T-cell (primary cell): ENCODE results near the gene ATP2A2. TPM values are rescaled to one million over a fixed set of nuclear protein-coding genes. Genes with fewer than 3 reads are reported as not detected.

Experiments
- ATAC-seq, 4 experiments: fragments of 200-7000 bp in 3 of 4; fragments of 150-1000 bp in 1 of 4; cut with Tn5 transposase; replicated peaks in 1 of 4; 1 replicate in 3 of 4; 2 replicates in 1 of 4; pipeline ENCODE4 v1.10.0; 2021; ENCODE audit warnings: moderate library complexity in 3 of 4, mild to moderate bottlenecking in 2 of 4, moderate number of reproducible peaks in 1 of 4
- CTCF ChIA-PET, 2 donors: fragments of 300-600 bp; sonication (Branson Sonifier 250); formaldehyde crosslinking; loops; one replicate each; lab custom pipeline; 2022; ENCODE audit warnings: antibody characterized with exemption in 2 of 2; lab: Charles Lee
- POLR2A ChIA-PET, 2 donors: fragments of 300-600 bp; sonication (Branson Sonifier 250); formaldehyde crosslinking; loops; one replicate each; lab custom pipeline; 2022; ENCODE audit warnings: antibody characterized with exemption in 2 of 2; lab: Charles Lee
- DNase-seq, 35 experiments: peaks; one replicate each; pipeline versions ENCODE4 v3.0.0 to v3.0.0-alpha.2; 2013 to 2023
- H3K27ac ChIP-seq: one replicate; pipeline ENCODE4 v1.5.1; 2013; ENCODE audit warnings: low read length
- H3K27me3 ChIP-seq, 2 experiments: replicated peaks in 1 of 2; 1 replicate in 1 of 2; 2 replicates in 1 of 2; pipeline versions ENCODE4 v1.6.1 to v1.7.0; 2013; ENCODE audit warnings: low read length in 1 of 2, mixed read lengths in 1 of 2; ENCODE audit not compliant: control insufficient read depth in 2 of 2, insufficient read depth in 2 of 2; ENCODE audit errors: extremely low read depth in 1 of 2
- H3K36me3 ChIP-seq, 2 donors: 1 replicate in 1 of 2; 2 replicates in 1 of 2; pipeline versions ENCODE4 v1.6.1 to v1.7.0; 2013; ENCODE audit warnings: low read length in 1 of 2; ENCODE audit not compliant: control insufficient read depth in 2 of 2, insufficient read depth in 1 of 2; ENCODE audit errors: extremely low read depth in 1 of 2
- H3K4me1 ChIP-seq, 2 experiments: 1 replicate in 1 of 2; 2 replicates in 1 of 2; pipeline versions ENCODE4 v1.6.1 to v1.7.0; 2013; ENCODE audit warnings: low read length in 2 of 2, mixed read lengths in 1 of 2; ENCODE audit not compliant: insufficient read depth in 2 of 2, control insufficient read depth in 1 of 2; ENCODE audit errors: extremely low read depth in 1 of 2
- H3K4me3 ChIP-seq, 2 donors: 1 replicate in 1 of 2; 2 replicates in 1 of 2; pipeline versions ENCODE4 v1.5.1 to v1.7.0; 2013; ENCODE audit warnings: mild to moderate bottlenecking in 2 of 2, low read length in 1 of 2, moderate library complexity in 1 of 2; ENCODE audit not compliant: control insufficient read depth in 1 of 2; ENCODE audit errors: extremely low read depth in 1 of 2
- H3K9me3 ChIP-seq: 2 replicates; pipeline ENCODE4 v1.7.0; 2013
- H3K27ac Mint-ChIP-seq, 2 donors: one replicate each; pipeline ENCODE4 v1.8.0; 2020 to 2021; ENCODE audit warnings: mild to moderate bottlenecking in 2 of 2, mixed read lengths in 2 of 2
- H3K27me3 Mint-ChIP-seq, 2 donors: one replicate each; pipeline ENCODE4 v1.8.0; 2021 to 2022; ENCODE audit warnings: mixed read lengths in 2 of 2
- H3K36me3 Mint-ChIP-seq: one replicate; pipeline ENCODE4 v1.8.0; 2021; ENCODE audit warnings: mixed read lengths
- H3K4me1 Mint-ChIP-seq, 3 donors: one replicate each; pipeline ENCODE4 v1.8.0; 2020 to 2022; ENCODE audit warnings: mixed read lengths in 3 of 3, mild to moderate bottlenecking in 1 of 3
- H3K4me3 Mint-ChIP-seq, 3 donors: one replicate each; pipeline ENCODE4 v1.8.0; 2020 to 2022; ENCODE audit warnings: mild to moderate bottlenecking in 3 of 3, mixed read lengths in 3 of 3, moderate library complexity in 3 of 3
- H3K9me3 Mint-ChIP-seq, 3 donors: one replicate each; pipeline ENCODE4 v1.8.0; 2020 to 2022; ENCODE audit warnings: mixed read lengths in 3 of 3
- WGBS: methylation state at CpG from one replicate; pipeline ENCODE4 v1.1.5; 2013; ENCODE audit warnings: missing lambda C conversion rate; ENCODE audit not compliant: insufficient coverage; 5-methylcytosine and 5-hydroxymethylcytosine counted together
- total RNA-seq, 35 experiments: library from RNA in 6 of 35; stranded (reverse) in 6 of 35; fragments of 120-200 nt in 1 of 35; gene quantifications; one replicate each; pipeline versions ENCODE4 v1.2.1 to v1.2.4 and lab custom pipeline; 2013 to 2026

Gene ATP2A2
- total RNA-seq, 5 donors from 2014 or later (not counting 1 experiment from before 2014, with no cell fraction given) = 82.0 to 88.2 (median 82.8) TPM

DNA sequence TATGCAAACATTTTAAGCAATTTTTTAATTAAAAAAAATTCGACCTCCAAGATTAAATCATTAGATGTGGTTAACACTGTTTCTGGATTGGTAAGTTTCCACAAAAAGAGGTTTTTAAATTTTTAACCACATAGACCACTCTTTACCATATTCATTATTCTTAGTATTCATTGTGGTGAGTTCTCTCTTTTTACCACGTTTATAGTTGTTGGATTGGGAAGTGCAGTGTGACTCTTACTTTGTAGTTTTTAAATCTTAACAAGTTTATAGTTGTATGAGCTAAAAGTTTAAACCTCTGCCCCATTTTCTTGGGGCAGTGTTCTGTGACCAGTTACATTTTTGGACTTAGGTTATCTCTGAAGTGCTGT is 8.6 kb downstream of the ATP2A2 start:
- ChIA-PET CTCF (interaction anchor here (0.7 to 0.9 kb wide), 2 partner anchors 10 to 1395 kb away, joined by 3 to 4 read pairs; no protein-coding TSS in a partner anchor), POLR2A (interaction anchor here in 1 of 2 donors (0.6 kb wide), 1 partner anchor 38 kb away, joined by 3 read pairs; no protein-coding TSS in a partner anchor)
- H3K4me3 ChIP-seq = no peak overlapping the region
- H3K36me3 ChIP-seq = peaks cover 0 to 42% of the 10 kb centered on the region in 2 donors
- DNase-seq (no peak), ATAC-seq (no peak)
- H3K27me3 ChIP-seq = no peaks in the 10 kb centered on the region
- Mint-ChIP-seq H3K27me3 (no peaks in the 10 kb centered on the region), H3K36me3 (peaks cover 25% of the 10 kb centered on the region), H3K4me1 (peaks cover 41 to 50% (median 47%) of the 10 kb centered on the region in 3 donors), H3K9me3 (no peaks in the 10 kb centered on the region), H3K4me3 (peak overlapping the region in 1 of 3 donors; percentile 9), H3K27ac (no peak overlapping the region)
- H3K9me3 ChIP-seq = no peaks in the 10 kb centered on the region
- WGBS = no CpG with 5 or more reads among the region's 2 CpGs
- H3K4me1 ChIP-seq = peaks cover 11% of the 10 kb centered on the region in 2 experiments
- H3K27ac ChIP-seq = no peak overlapping the region

DNA sequence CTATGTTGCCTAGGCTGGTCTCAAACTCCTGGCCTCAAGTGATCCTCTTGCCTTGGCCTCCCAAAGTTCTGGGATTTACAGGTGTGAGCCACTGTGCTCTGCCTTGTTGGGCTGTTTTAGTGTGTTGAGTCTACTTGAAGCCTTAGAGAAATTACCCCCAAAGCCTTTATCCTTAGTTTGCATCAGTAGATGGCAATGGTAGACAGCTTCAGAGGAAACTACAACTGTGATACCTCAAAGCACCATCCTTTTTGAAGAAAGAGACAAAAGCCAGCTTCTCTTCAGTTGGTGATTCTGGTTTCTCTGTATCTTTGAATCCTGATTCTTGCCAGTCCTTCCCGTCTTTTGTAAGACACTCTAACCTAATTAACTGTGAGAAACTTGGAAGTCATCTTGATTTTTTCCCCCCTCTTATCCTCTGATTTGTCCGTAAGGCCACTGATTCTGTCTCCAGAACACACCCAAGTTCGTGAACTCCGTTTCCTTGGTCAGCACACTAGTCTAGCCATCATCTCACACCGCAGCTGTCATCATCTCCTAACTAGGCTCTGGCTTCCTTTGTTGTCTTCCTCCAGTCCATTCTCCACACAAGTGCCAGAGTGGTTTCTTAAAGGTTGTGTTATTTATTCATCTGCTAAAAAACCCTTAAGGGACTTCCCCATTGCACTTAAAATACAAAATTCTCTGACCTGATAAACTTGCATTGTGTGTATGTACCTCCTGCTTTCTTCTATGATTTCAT is 20.2 kb downstream of the ATP2A2 start:
- no peak for DNase-seq
- Mint-ChIP-seq H3K36me3 (peaks cover 45% of the 10 kb centered on the region), H3K4me3 (peak overlapping the region in 1 of 3 donors; percentile 15), H3K27ac (peak overlapping the region; percentile 32 to 71), H3K4me1 (peaks cover 47 to 62% (median 54%) of the 10 kb centered on the region in 3 donors), H3K9me3 (no peaks in the 10 kb centered on the region), H3K27me3 (no peaks in the 10 kb centered on the region)
- Histone ChIP-seq H3K4me1 (peaks cover 0 to 8% of the 10 kb centered on the region in 2 experiments), H3K36me3 (peaks cover 11 to 77% of the 10 kb centered on the region in 2 donors), H3K4me3 (no peak overlapping the region), H3K27ac (no peak overlapping the region), H3K27me3 (no peaks in the 10 kb centered on the region), H3K9me3 (no peaks in the 10 kb centered on the region)
- POLR2A ChIA-PET = no interaction called here
- no peak for ATAC-seq
- WGBS = 79% methylated on average over 3 of the region's 5 CpGs
- CTCF ChIA-PET = no interaction called here

DNA sequence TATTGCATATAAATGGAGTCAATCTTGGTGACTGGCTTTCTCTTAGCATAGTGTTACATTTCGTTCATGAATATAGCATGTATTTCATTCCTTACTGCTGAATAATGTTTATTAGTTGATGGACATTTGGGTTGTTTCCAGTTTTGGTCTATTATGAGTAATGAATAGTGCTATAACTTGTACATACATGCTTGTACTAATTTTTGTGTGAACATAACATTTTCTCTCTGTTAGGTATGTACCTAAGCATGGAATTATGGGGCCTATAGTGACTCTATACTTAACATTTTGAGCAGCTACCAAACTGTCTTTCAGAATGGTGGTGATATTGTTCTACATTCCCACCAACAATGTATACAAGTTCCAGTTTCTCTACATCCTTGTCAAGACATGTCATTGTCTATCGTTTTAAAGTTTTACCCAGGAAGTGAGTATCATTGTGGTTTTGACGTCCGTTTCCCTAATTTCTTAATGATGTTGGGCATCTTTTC is 23.1 kb downstream of the ATP2A2 start:
- H3K36me3 ChIP-seq = peaks cover 21 to 63% of the 10 kb centered on the region in 2 donors
- H3K4me1 ChIP-seq = peaks cover 0 to 14% of the 10 kb centered on the region in 2 experiments
- H3K9me3 Mint-ChIP-seq = no peaks in the 10 kb centered on the region
- H3K4me3 ChIP-seq = no peak overlapping the region
- H3K27me3 ChIP-seq = no peaks in the 10 kb centered on the region
- WGBS = no CpG with 5 or more reads among the region's 4 CpGs
- H3K9me3 ChIP-seq = no peaks in the 10 kb centered on the region
- no peak overlapping the region for H3K27ac ChIP-seq
- H3K27me3 Mint-ChIP-seq = no peaks in the 10 kb centered on the region
- DNase-seq (no peak), ATAC-seq (no peak)
- CTCF ChIA-PET = no interaction called here
- H3K27ac Mint-ChIP-seq = no peak overlapping the region
- peaks cover 63 to 64% (median 64%) of the 10 kb centered on the region in 3 donors for H3K4me1 Mint-ChIP-seq
- H3K4me3 Mint-ChIP-seq = no peak overlapping the region
- POLR2A ChIA-PET = no interaction called here
- H3K36me3 Mint-ChIP-seq = peaks cover 52% of the 10 kb centered on the region

DNA sequence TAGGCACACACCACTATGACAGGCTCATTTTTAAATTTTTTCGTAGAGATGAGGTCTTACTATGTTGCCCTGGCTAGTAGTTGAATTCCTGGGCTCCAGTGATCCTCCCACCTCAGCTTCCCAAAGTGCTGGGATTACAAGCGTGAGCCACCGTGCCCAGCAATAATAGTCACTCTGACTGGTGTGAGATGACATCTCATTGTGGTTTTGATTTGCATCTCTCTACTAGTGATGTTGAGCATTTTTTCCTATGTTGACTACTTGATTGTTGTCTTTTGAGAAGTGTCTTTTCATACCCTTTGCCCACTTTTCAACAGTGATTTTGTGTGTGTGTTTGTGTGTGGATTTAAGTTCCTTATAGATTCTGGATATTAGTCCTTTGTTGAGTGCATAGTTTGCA is 26.3 kb downstream of the ATP2A2 start:
- H3K36me3 ChIP-seq = peaks cover 15 to 46% of the 10 kb centered on the region in 2 donors

DNA sequence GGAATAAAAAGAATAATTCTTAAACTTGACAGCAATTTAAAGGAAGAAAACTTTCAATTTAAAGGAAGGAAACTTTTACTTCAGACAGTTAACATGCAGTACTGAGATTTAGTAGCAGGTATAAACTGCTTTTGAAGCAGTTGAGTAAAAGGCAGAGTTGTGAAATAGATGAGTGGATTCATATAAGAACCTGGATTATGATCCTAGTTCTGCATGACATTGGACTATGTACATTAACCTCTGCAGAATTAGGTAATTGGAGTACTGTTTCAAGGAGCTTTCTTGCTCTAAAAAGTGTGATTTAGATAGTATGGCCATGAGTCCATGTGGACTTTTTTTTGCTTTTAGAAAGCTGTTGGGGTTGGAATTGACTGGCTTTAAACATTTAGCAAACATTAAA is 29.7 kb downstream of the ATP2A2 start:
- Histone ChIP-seq H3K27me3 (no peaks in the 10 kb centered on the region), H3K27ac (no peak overlapping the region), H3K9me3 (no peaks in the 10 kb centered on the region), H3K36me3 (peaks cover 12 to 30% of the 10 kb centered on the region in 2 donors), H3K4me3 (no peak overlapping the region), H3K4me1 (peaks cover 0 to 33% of the 10 kb centered on the region in 2 experiments)
- ATAC-seq (no peak), DNase-seq (no peak)
- POLR2A ChIA-PET = no interaction called here
- peaks cover 42 to 72% (median 64%) of the 10 kb centered on the region in 3 donors for H3K4me1 Mint-ChIP-seq
- H3K27me3 Mint-ChIP-seq = no peaks in the 10 kb centered on the region
- no peak overlapping the region for H3K4me3 Mint-ChIP-seq
- peak overlapping the region in 1 of 2 donors; percentile 43 for H3K27ac Mint-ChIP-seq
- H3K36me3 Mint-ChIP-seq = peaks cover 34% of the 10 kb centered on the region
- CTCF ChIA-PET = no interaction called here
- no peaks in the 10 kb centered on the region for H3K9me3 Mint-ChIP-seq

More for the DNA sequence above, 26.3 kb downstream of the ATP2A2 start:
- 100% methylated on average over 1 of the region's 3 CpGs for WGBS
- no peak for DNase-seq
- no peak for ATAC-seq
- Mint-ChIP-seq H3K9me3 (no peaks in the 10 kb centered on the region), H3K27ac (peak overlapping the region; percentile 62 to 64), H3K27me3 (no peaks in the 10 kb centered on the region), H3K4me1 (peaks cover 52 to 64% (median 61%) of the 10 kb centered on the region in 3 donors), H3K36me3 (peaks cover 41% of the 10 kb centered on the region), H3K4me3 (no peak overlapping the region)
- Histone ChIP-seq H3K4me3 (no peak overlapping the region), H3K27ac (no peak overlapping the region), H3K9me3 (no peaks in the 10 kb centered on the region), H3K4me1 (peaks cover 0 to 21% of the 10 kb centered on the region in 2 experiments), H3K27me3 (no peaks in the 10 kb centered on the region)
- POLR2A ChIA-PET = no interaction called here
- CTCF ChIA-PET = no interaction called here

DNA sequence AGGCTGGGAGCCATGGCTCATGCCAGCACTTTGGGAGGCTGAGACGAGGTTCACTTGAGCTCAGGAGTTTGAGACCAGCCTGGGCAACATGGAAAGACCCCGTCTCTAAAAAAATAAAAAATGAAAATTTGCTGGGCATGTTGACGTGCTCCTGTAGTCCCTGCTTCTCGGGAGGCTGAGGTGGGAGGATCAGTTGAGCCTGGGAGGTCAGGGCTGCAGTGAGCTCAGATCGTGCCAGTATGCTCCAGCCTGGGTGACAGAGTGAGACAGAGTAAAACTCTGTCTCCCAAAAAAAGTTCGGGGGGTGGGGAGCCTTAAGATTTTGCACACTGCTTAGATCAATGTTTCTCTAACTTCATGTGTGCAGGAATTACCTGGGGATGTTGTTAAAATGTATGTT is 30.9 kb downstream of the ATP2A2 start:
- no peaks in the 10 kb centered on the region for H3K27me3 Mint-ChIP-seq
- H3K4me1 ChIP-seq = peaks cover 0 to 30% of the 10 kb centered on the region in 2 experiments
- H3K27me3 ChIP-seq = no peaks in the 10 kb centered on the region
- CTCF ChIA-PET = interaction anchor here in 1 of 2 donors (0.6 to 1.6 kb wide), 4 partner anchors 10 to 120 kb away, joined by 3 to 7 read pairs (median 4); no protein-coding TSS in a partner anchor
- WGBS = 89% methylated on average over 5 of the region's 6 CpGs
- POLR2A ChIA-PET = interaction anchor here (0.7 to 1.0 kb wide), 2 partner anchors 24 to 398 kb away, joined by 3 to 4 read pairs; no protein-coding TSS in a partner anchor
- peaks cover 50 to 73% (median 67%) of the 10 kb centered on the region in 3 donors for H3K4me1 Mint-ChIP-seq
- no peaks in the 10 kb centered on the region for H3K9me3 Mint-ChIP-seq
- H3K4me3 ChIP-seq = no peak overlapping the region
- DNase-seq (no peak), ATAC-seq (no peak)
- H3K27ac Mint-ChIP-seq = peak overlapping the region; percentile 55 to 61
- peaks cover 3 to 24% of the 10 kb centered on the region in 2 donors for H3K36me3 ChIP-seq
- H3K27ac ChIP-seq = no peak overlapping the region
- no peaks in the 10 kb centered on the region for H3K9me3 ChIP-seq
- H3K36me3 Mint-ChIP-seq = peaks cover 33% of the 10 kb centered on the region
- H3K4me3 Mint-ChIP-seq = no peak overlapping the region
